C4-2B (cell line): ENCODE data around the gene SLC6A16.
"Not testable (repeated sequence)": the region's sequence is repeated elsewhere in the genome, so short reads cannot be mapped to it uniquely, and the experiment has no call there.

Experiments used
- H3K27ac ChIP-seq: fragments of 450-650 bp; 2 replicates; pipeline ENCODE4 v1.5.1; 2017
- CTCF ChIP-seq: fragments of 450-650 bp; conservative IDR thresholded peaks from 2 replicates; pipeline ENCODE4 v1.5.1; 2017; ENCODE audit warnings: mild to moderate bottlenecking
- ZFX ChIP-seq: fragments of 450-650 bp; IDR thresholded peaks from 2 replicates; pipeline ENCODE4 v1.6.1; 2017

Gene SLC6A16

GRCh38 chr19:49271080-49271753 lies 53.8 kb downstream of the SLC6A16 start:
- H3K27ac ChIP-seq: no peak overlapping the region
- no peak for TF ChIP-seq CTCF
- no peak for TF ChIP-seq ZFX

GRCh38 chr19:49266409-49266808 lies 58.6 kb downstream of the SLC6A16 start:
- peak; percentile 82 for TF ChIP-seq CTCF
- not testable (repeated sequence) for H3K27ac ChIP-seq

GRCh38 chr19:49264258-49264657 lies 60.7 kb downstream of the SLC6A16 start:
- no peak overlapping the region for H3K27ac ChIP-seq
- TF ChIP-seq ZFX (no peak), CTCF (no peak)

GRCh38 chr19:49261602-49262001 lies 63.4 kb downstream of the SLC6A16 start:
- no peak for TF ChIP-seq CTCF
- no peak for TF ChIP-seq ZFX
- H3K27ac ChIP-seq: no peak overlapping the region

- TF ChIP-seq CTCF: no peak
- no peak for TF ChIP-seq ZFX
- no peak overlapping the region for H3K27ac ChIP-seq
These were observed 68.3 kb downstream of the SLC6A16 start for GRCh38 chr19:49256691-49257090.

- H3K27ac ChIP-seq: no peak overlapping the region
- TF ChIP-seq CTCF: no peak
- TF ChIP-seq ZFX: no peak
These were observed 69.3 kb downstream of the SLC6A16 start for GRCh38 chr19:49255674-49256073.

- TF ChIP-seq CTCF (no peak), ZFX (no peak)
- no peak overlapping the region for H3K27ac ChIP-seq
These were observed 75.1 kb downstream of the SLC6A16 start for GRCh38 chr19:49249933-49250332.
